ENCODE results near the gene HIF3A.
A peak's percentile ranks its signal among the peaks of the same experiment; 100 is the strongest.

HIF3A gene

GRCh38 chr19:46388311-46389095 is 91.7 kb downstream of the HIF3A start:
- Mint-ChIP-seq H3K36me3 (ENCODE audit: low read depth) (peaks cover 72% of the 10 kb centered on the region), H3K27me3 (ENCODE audit: low read depth) (no peaks in the 10 kb centered on the region), H3K27ac (no peak overlapping the region), H3K4me3 (no peak overlapping the region), H3K4me1 (peaks cover 18% of the 10 kb centered on the region), H3K9me3 (no peaks in the 10 kb centered on the region)
- no peak for TF ChIP-seq CTCF (IDR thresholded peaks at IDR 0.05; ENCODE audit: unreplicated experiment in 3 of 3)

GRCh38 chr19:46390121-46390858 is 93.4 kb downstream of the HIF3A start:
- Mint-ChIP-seq H3K27ac (no peak overlapping the region), H3K27me3 (ENCODE audit: low read depth) (no peaks in the 10 kb centered on the region), H3K4me3 (no peak overlapping the region), H3K36me3 (ENCODE audit: low read depth) (peaks cover 56% of the 10 kb centered on the region), H3K9me3 (no peaks in the 10 kb centered on the region), H3K4me1 (peaks cover 25% of the 10 kb centered on the region)
- TF ChIP-seq CTCF (IDR thresholded peaks at IDR 0.05; ENCODE audit: unreplicated experiment in 3 of 3): no peak

GRCh38 chr19:46390866-46391265 is 94.0 kb downstream of the HIF3A start:
- Mint-ChIP-seq H3K9me3 (no peaks in the 10 kb centered on the region), H3K4me1 (peaks cover 31% of the 10 kb centered on the region), H3K4me3 (no peak overlapping the region), H3K27ac (no peak overlapping the region), H3K27me3 (ENCODE audit: low read depth) (no peaks in the 10 kb centered on the region), H3K36me3 (ENCODE audit: low read depth) (peaks cover 54% of the 10 kb centered on the region)
- TF ChIP-seq CTCF (IDR thresholded peaks at IDR 0.05; ENCODE audit: unreplicated experiment in 3 of 3): no peak

GRCh38 chr19:46391296-46392251 is 94.7 kb downstream of the HIF3A start:
- H3K9me3 Mint-ChIP-seq: no peaks in the 10 kb centered on the region
- peaks cover 32% of the 10 kb centered on the region for H3K4me1 Mint-ChIP-seq
- no peaks in the 10 kb centered on the region for H3K27me3 Mint-ChIP-seq (ENCODE audit: low read depth)
- H3K36me3 Mint-ChIP-seq (ENCODE audit: low read depth): peaks cover 51% of the 10 kb centered on the region
- peak overlapping the region in 2 of 3 experiments; percentile 88 to 95 for H3K27ac Mint-ChIP-seq
- no peak overlapping the region for H3K4me3 Mint-ChIP-seq
- no peak for TF ChIP-seq CTCF (IDR thresholded peaks at IDR 0.05; ENCODE audit: unreplicated experiment in 3 of 3)

- peaks cover 32% of the 10 kb centered on the region for H3K4me1 Mint-ChIP-seq
- no peaks in the 10 kb centered on the region for H3K27me3 Mint-ChIP-seq (ENCODE audit: low read depth)
- H3K27ac Mint-ChIP-seq: peak overlapping the region; percentile 88 to 95 (median 90)
- no peaks in the 10 kb centered on the region for H3K9me3 Mint-ChIP-seq
- H3K4me3 Mint-ChIP-seq: peak overlapping the region in 2 of 3 experiments; percentile 16 to 38
- H3K36me3 Mint-ChIP-seq (ENCODE audit: low read depth): peaks cover 43% of the 10 kb centered on the region
- TF ChIP-seq CTCF (IDR thresholded peaks at IDR 0.05; ENCODE audit: unreplicated experiment in 3 of 3): no peak
These were observed 95.5 kb downstream of the HIF3A start for GRCh38 chr19:46392252-46392801.
